Gastroesophageal sphincter (tissue), 4 donors: ENCODE data around the gene KPNA4. TPM values are rescaled to one million over a fixed set of nuclear protein-coding genes. Genes with fewer than 3 reads are reported as not detected.

Source experiments
- ATAC-seq: fragments of 150-250 bp; one replicate; pipeline ENCODE4 v1.9.1; 2016; ENCODE audit warnings: mild to moderate bottlenecking, moderate library complexity
- H3K27ac ChIP-seq, 4 donors: fragments of 200-600 bp; sonication (generic) in 3 of 4; 1 replicate in 3 of 4; 2 replicates in 1 of 4; pipeline ENCODE4 v1.5.1; 2016 to 2019
- H3K27me3 ChIP-seq: fragments of 200-600 bp; sonication (generic); one replicate; pipeline ENCODE4 v1.5.1; 2019
- H3K36me3 ChIP-seq, 2 donors: fragments of 200-600 bp; sonication (generic); one replicate each; pipeline ENCODE4 v1.5.1; 2019; ENCODE audit warnings: control low read depth in 1 of 2
- H3K4me1 ChIP-seq, 3 donors: fragments of 200-600 bp; sonication (generic); 1 replicate in 2 of 3; 2 replicates in 1 of 3; pipeline ENCODE4 v1.5.1; 2016 to 2019; ENCODE audit warnings: control low read depth in 2 of 3
- H3K4me3 ChIP-seq, 2 donors: fragments of 200-600 bp; sonication (generic); one replicate each; pipeline ENCODE4 v1.5.1; 2019; ENCODE audit warnings: mild to moderate bottlenecking in 1 of 2, moderate library complexity in 1 of 2
- H3K9me3 ChIP-seq, 3 donors: fragments of 200-600 bp; sonication (generic); one replicate each; pipeline ENCODE4 v1.5.1; 2017 to 2019; ENCODE audit warnings: control low read depth in 2 of 3
- CTCF ChIP-seq, 4 experiments: fragments of 200-600 bp in 2 of 4; fragments of 450-650 bp in 2 of 4; sonication (generic) in 1 of 4; IDR thresholded peaks; one replicate each; pipeline ENCODE4 v1.5.1; 2017 to 2019; ENCODE audit warnings: antibody characterized with exemption in 4 of 4, mild to moderate bottlenecking in 2 of 4, moderate library complexity in 2 of 4
- EP300 ChIP-seq: sonication (generic); formaldehyde crosslinking; IDR thresholded peaks from one replicate; pipeline ENCODE4 v1.6.1; 2017; ENCODE audit warnings: antibody characterized with exemption, mild to moderate bottlenecking
- POLR2A ChIP-seq, 2 donors: fragments of 450-650 bp; IDR thresholded peaks; one replicate each; pipeline ENCODE4 v1.6.1; 2017; ENCODE audit warnings: antibody characterized with exemption in 2 of 2, mild to moderate bottlenecking in 2 of 2, moderate library complexity in 1 of 2
- POLR2AphosphoS5 ChIP-seq: sonication (generic); formaldehyde crosslinking; IDR thresholded peaks from one replicate; pipeline ENCODE4 v1.6.1; 2017; ENCODE audit warnings: antibody characterized with exemption
- WGBS, 2 donors: methylation state at CpG; one replicate each; pipeline ENCODE4 v1.1.5; 2018; ENCODE audit warnings: low coverage in 1 of 2; 5-methylcytosine and 5-hydroxymethylcytosine counted together
- total RNA-seq, 4 donors: library from RNA; depleted of rRNA; stranded (reverse); fragments of >200 nt; gene quantifications; one replicate each; pipeline ENCODE4 v1.1.0, GENCODE V29; 2016

Gene KPNA4
- total RNA-seq, 4 donors from 2014 or later = 42.7 to 69.5 (median 55.6) TPM

- no peak for TF ChIP-seq POLR2AphosphoS5
- no peak for TF ChIP-seq CTCF (IDR thresholded peaks at IDR 0.05)
- no peak for TF ChIP-seq EP300
- no peak for TF ChIP-seq POLR2A (IDR thresholded peaks at IDR 0.05)
- Histone ChIP-seq H3K27me3 (no peaks in the 10 kb centered on the region), H3K9me3 (no peaks in the 10 kb centered on the region), H3K4me3 (no peak overlapping the region), H3K27ac (no peak overlapping the region), H3K36me3 (peaks cover 0 to 13% of the 10 kb centered on the region in 2 donors), H3K4me1 (peaks cover 0 to 37% (median 14%) of the 10 kb centered on the region in 3 donors)
- no CpG with 5 or more reads among the region's 3 CpGs for WGBS, 2 donors
- no peak for ATAC-seq
Observed at GRCh38 chr3:160567774-160568173, 2.4 kb upstream of the KPNA4 start.

GRCh38 chr3:160566499-160566898 lies 1.1 kb upstream of the KPNA4 start:
- peak overlapping the region; percentile 84 to 99 (median 98) for H3K27ac ChIP-seq
- no peak for TF ChIP-seq POLR2AphosphoS5

GRCh38 chr3:160564949-160565441 lies 376 bp downstream of the KPNA4 start:
- 0% methylated on average over 13 of the region's 62 CpGs; no CpG with 5 or more reads in 1 of the 2 donors for WGBS, 2 donors
- Histone ChIP-seq H3K27me3 (no peaks in the 10 kb centered on the region), H3K27ac (peak overlapping the region; percentile 82 to 99 (median 98)), H3K9me3 (no peaks in the 10 kb centered on the region), H3K4me3 (peak overlapping the region; percentile 63 to 88), H3K4me1 (peaks cover 7 to 65% (median 27%) of the 10 kb centered on the region in 3 donors), H3K36me3 (peaks cover 0 to 13% of the 10 kb centered on the region in 2 donors)
- TF ChIP-seq POLR2A (IDR thresholded peaks at IDR 0.05) (no peak), CTCF (IDR thresholded peaks at IDR 0.05) (no peak), POLR2AphosphoS5 (no peak), EP300 (no peak)
- peak; percentile 78 for ATAC-seq

More at GRCh38 chr3:160566499-160566898, 1.1 kb upstream of the KPNA4 start:
- Histone ChIP-seq H3K4me3 (peak overlapping the region; percentile 63 to 88), H3K36me3 (peaks cover 0 to 13% of the 10 kb centered on the region in 2 donors), H3K9me3 (no peaks in the 10 kb centered on the region), H3K27me3 (no peaks in the 10 kb centered on the region), H3K4me1 (peaks cover 0 to 50% (median 24%) of the 10 kb centered on the region in 3 donors)
- ATAC-seq = no peak
- WGBS, 2 donors = 3 to 14% methylated on average over 10 of the region's 10 CpGs

GRCh38 chr3:160564258-160564911 lies 986 bp downstream of the KPNA4 start:
- 0% methylated on average over 2 to 4 of the region's 34 CpGs for WGBS, 2 donors
- H3K27ac ChIP-seq = peak overlapping the region; percentile 47 to 99 (median 98)
- TF ChIP-seq POLR2AphosphoS5 (no peak), CTCF (IDR thresholded peaks at IDR 0.05) (no peak), EP300 (no peak), POLR2A (IDR thresholded peaks at IDR 0.05) (no peak)
- peaks cover 7 to 71% (median 27%) of the 10 kb centered on the region in 3 donors for H3K4me1 ChIP-seq
- peaks cover 0 to 13% of the 10 kb centered on the region in 2 donors for H3K36me3 ChIP-seq
- H3K9me3 ChIP-seq = no peaks in the 10 kb centered on the region
- no peaks in the 10 kb centered on the region for H3K27me3 ChIP-seq
- peak overlapping the region; percentile 63 to 88 for H3K4me3 ChIP-seq
- no peak for ATAC-seq

GRCh38 chr3:160562952-160563351 lies 2.4 kb downstream of the KPNA4 start:
- Histone ChIP-seq H3K27ac (no peak overlapping the region), H3K4me1 (peaks cover 7 to 78% (median 27%) of the 10 kb centered on the region in 3 donors), H3K27me3 (no peaks in the 10 kb centered on the region), H3K4me3 (no peak overlapping the region), H3K36me3 (peaks cover 0 to 3% of the 10 kb centered on the region in 2 donors), H3K9me3 (no peaks in the 10 kb centered on the region)
- no peak for TF ChIP-seq CTCF (IDR thresholded peaks at IDR 0.05)
- no peak for TF ChIP-seq POLR2A (IDR thresholded peaks at IDR 0.05)
- no peak for TF ChIP-seq POLR2AphosphoS5
- TF ChIP-seq EP300 = no peak
- WGBS, 2 donors = 73 to 87% methylated on average over 3 of the region's 3 CpGs
- no peak for ATAC-seq
